Fibroblast of mammary gland (primary cell): ENCODE measurements around the gene KRT76.
"Not testable (repeated sequence)": the region's sequence is repeated elsewhere in the genome, so short reads cannot be mapped to it uniquely, and the experiment has no call there.

Experiments used
- DNase-seq: peaks from one replicate; pipeline ENCODE4 v3.0.0-alpha.2; 2010; ENCODE audit warnings: low read depth
- H3K4me3 ChIP-seq: 2 replicates; pipeline ENCODE4 v1.5.1; 2011; ENCODE audit warnings: low read depth, mild to moderate bottlenecking, low read length, moderate library complexity; ENCODE audit not compliant: control insufficient read depth
- TF ChIP-seq, protein P1 (sequence below): conservative IDR thresholded peaks from 2 replicates; pipeline ENCODE4 v1.5.1; 2011; ENCODE audit warnings: low read depth, low read length, inconsistent platforms; ENCODE audit not compliant: control insufficient read depth, insufficient read depth

The KRT76 gene

DNA sequence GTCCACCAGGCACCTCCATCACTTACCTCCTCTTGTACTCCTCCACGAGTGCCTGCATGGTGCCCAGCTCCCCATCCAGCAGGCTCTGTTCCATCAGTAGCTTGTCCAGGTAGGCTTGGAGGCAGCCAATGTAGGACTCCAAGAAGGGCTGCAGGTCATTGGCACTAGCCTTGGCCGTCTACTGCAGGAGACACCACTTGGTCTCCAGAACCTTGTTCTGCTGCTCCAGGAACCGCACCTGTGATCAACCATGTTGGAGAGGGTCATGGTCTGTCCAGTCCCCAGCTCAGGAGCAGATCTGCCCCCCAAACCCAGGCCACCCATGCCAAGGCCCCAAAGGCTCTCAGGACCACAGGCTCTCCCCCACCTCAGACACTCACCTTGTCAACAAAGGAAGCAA lies 23.9 kb downstream of the KRT76 start:
- TF ChIP-seq, protein P1, sequence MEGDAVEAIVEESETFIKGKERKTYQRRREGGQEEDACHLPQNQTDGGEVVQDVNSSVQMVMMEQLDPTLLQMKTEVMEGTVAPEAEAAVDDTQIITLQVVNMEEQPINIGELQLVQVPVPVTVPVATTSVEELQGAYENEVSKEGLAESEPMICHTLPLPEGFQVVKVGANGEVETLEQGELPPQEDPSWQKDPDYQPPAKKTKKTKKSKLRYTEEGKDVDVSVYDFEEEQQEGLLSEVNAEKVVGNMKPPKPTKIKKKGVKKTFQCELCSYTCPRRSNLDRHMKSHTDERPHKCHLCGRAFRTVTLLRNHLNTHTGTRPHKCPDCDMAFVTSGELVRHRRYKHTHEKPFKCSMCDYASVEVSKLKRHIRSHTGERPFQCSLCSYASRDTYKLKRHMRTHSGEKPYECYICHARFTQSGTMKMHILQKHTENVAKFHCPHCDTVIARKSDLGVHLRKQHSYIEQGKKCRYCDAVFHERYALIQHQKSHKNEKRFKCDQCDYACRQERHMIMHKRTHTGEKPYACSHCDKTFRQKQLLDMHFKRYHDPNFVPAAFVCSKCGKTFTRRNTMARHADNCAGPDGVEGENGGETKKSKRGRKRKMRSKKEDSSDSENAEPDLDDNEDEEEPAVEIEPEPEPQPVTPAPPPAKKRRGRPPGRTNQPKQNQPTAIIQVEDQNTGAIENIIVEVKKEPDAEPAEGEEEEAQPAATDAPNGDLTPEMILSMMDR = no peak

DNA sequence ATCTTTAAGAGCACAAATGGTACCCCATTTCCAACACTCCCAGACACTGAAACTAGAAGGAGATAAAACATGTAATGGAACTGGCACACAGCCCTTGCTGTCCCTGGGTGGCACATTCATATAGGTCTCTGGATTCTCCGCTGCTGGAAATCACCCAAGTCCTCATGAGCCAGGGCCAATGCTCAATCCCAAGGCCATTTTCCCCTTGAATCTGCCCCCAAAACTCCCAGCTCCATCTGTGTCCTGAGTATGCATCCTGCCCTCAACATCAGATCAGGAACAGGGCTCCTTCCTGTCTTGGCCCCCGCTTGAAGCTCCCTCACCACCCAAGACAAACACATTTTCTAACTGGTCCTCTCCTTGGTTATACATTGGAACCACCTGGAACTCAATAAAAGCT lies 24.6 kb downstream of the KRT76 start:
- no peak overlapping the region for H3K4me3 ChIP-seq
- no peak for DNase-seq
- TF ChIP-seq, protein P1 = no peak

More for the DNA sequence above, 23.9 kb downstream of the KRT76 start:
- no peak for DNase-seq
- H3K4me3 ChIP-seq = no peak overlapping the region

DNA sequence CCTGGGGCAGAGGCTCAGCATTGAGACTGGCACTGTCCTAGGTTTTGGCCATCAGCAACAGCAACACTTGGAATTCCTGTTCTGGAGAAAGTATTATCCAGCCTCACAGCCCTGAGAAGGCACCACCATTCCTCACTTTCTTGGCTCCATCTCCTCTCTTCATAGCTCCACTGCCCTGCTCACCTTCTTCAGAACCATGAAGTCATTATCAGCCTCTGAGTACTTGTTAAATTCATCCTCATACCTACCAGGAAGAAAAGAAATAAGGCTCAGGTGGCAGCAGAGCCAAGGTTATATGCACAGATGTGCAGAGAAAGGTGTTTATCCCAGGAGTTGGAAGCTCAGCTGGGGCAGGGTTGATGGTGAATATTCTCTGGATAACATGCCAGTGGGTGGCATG lies 25.4 kb downstream of the KRT76 start:
- DNase-seq = no peak
- no peak overlapping the region for H3K4me3 ChIP-seq
- TF ChIP-seq, protein P1 = no peak

DNA sequence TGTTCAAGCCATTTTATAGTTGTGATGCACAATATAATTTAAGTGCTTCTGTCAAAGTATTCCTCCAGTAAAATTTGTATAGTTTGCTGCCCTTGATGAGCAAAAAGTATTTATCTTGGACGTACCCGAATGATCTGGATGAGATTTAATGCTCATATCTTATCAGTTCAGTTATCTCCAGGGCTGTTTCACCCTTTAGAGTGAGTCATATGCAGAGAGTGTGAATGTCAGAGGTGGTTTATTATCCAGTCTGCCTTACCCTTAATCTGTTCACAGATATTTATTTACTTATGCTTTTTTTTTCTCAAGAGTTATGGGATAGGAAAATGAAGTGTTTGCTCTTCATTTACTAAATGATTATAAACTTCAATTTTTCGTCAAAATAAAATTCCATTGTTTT lies 26.6 kb downstream of the KRT76 start:
- DNase-seq, H3K4me3 ChIP-seq: not testable (repeated sequence)

DNA sequence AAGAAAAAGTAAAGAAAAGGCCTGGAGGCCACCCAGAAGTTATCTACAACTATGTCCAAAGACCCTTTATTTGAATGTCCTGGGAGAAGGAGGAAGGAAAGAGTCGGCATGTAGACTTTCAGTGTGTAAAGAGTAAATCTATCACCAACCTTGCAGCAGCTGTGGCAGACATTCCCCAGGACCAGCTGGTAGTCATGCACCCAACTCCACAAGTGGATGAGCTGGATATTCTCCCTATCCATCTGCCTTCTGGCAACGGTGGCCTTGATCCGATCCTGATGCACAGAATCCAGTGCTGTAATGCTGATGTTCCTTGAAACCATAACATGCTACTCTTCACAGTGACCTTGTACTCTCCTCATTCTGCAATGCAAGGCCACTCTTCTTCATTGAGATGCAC lies 27.3 kb downstream of the KRT76 start:
- TF ChIP-seq, protein P1 = no peak
- no peak for DNase-seq

DNA sequence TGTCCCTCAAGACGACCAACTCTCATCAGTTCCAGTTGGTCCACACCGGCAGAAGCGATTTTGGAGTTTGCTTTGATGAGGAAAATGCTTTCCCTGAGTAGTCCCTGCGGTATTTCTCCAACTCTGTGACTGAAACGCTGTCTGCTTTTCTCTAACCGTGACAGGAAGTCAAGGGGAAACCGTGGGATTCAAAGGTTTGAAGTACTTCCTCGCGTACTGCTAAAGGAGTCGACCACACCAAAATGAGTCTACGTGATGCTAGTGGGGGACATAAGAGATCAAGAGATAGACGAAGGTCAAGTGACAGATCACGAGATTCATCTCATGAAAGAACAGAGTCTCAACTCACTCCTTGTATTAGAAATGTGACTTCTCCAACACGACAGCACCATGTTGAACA lies 28.6 kb downstream of the KRT76 start:
- H3K4me3 ChIP-seq = no peak overlapping the region
- TF ChIP-seq, protein P1 = no peak
- DNase-seq = no peak

More for the DNA sequence above, 27.3 kb downstream of the KRT76 start:
- no peak overlapping the region for H3K4me3 ChIP-seq

DNA sequence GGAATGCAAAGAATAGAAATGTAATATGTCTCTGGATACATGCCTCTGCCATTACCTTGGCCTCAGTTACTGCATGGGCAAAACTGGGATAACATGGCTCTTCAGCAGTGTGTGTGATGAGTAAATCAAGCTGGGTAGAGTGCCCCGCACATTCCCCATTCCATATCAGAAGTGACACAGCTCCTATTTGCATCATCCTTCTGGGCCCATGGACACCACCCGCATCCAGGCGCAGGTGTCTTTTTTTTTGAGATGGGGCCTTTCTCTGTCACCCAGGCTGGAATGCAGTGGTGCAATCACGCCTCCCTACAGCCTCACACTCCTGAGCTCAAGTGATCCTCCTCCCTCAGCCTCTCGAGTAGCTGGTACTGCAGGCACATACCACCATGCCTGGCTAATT lies 31.6 kb downstream of the KRT76 start:
- TF ChIP-seq, protein P1 = no peak
- no peak for DNase-seq
- no peak overlapping the region for H3K4me3 ChIP-seq
